ENCODE measurements around the gene VWCE.
"Not testable (repeated sequence)": the region's sequence is repeated elsewhere in the genome, so short reads cannot be mapped to it uniquely, and the experiment has no call there.

Gene VWCE

DNA sequence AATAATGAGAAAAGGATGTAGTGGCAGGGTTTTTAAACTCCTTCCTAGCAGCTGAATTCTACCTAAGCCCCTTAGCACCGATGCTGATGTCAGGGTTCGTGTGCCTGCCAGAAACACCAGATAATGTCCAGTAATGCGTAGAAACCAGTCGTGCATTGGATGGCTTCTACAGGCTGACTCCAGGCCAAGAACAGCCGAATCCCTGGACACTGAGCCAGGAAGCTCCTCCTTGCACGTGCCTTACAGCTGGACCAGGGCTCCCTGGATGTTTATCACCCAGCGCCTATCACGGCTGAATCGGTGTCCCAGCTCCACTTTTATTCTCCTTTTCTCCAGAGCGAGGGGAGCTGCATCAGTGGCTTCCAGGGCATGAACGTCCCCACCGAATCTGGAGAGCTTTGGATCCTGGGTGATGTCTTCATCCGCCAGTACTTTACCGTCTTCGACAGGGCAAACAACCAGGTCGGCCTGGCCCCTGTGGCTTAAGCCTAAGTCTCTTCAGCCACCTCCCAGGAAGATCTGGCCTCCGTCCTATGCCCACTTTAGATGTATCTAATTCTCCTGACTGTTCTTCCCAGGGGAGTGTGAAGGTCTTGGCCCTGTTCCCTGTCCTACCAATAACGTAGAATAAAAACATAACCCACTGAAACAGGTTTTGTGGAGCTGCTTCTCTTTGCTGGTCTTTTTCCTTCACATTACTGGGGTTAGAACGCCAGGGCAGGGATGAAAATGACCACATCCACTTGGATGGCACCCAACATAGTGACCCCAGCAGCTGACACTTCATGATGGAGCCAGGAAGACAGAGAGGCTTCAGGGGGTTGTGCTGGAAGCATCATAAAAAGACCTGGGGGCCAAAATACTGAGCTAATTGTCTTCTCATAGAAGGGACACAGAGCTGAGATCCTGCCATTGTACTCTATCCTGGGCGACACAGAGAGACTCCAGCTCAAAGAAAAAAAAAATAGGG is 44.0 kb downstream of the VWCE start:
- DNase-seq = not testable (repeated sequence)

DNA sequence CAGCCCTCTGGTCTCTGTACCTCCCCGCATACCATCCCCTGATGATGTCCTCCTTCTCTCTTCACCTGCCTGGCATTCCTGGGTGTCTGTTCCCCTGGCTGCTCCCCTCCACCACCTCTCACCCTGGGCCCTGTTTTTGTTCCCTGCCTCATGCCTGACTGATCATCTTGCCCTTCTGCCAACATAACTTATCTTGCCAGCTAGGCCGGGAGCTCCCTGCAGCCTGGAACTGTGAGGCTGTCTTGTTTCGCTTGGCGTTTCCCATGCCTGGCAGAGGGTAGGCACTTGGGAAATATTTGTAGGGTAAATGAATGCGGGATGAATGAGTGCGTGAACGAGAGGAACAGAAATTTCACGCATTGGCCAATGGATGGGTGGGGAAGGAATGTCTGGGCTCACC is 45.9 kb downstream of the VWCE start:
- not testable (repeated sequence) for DNase-seq

DNA sequence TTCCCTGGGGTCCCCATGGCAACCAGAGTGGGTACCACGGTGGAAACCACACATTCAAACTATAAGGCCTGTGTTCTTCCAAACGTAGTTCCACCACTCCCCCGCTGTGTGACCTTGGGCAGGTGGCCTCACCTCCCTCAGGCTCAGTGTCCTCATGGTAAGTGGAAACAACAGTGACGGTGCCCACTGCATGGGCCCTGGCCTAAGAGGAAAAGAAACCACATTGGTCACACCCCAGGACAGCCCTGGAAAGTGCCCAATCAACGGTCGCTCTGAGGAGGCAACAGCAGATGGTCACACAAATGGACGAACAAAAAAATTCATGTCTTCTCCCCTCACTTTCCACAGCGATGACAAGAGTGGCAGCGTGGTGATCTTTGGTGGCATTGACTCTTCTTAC is 47.0 kb downstream of the VWCE start:
- DNase-seq = not testable (repeated sequence)

DNA sequence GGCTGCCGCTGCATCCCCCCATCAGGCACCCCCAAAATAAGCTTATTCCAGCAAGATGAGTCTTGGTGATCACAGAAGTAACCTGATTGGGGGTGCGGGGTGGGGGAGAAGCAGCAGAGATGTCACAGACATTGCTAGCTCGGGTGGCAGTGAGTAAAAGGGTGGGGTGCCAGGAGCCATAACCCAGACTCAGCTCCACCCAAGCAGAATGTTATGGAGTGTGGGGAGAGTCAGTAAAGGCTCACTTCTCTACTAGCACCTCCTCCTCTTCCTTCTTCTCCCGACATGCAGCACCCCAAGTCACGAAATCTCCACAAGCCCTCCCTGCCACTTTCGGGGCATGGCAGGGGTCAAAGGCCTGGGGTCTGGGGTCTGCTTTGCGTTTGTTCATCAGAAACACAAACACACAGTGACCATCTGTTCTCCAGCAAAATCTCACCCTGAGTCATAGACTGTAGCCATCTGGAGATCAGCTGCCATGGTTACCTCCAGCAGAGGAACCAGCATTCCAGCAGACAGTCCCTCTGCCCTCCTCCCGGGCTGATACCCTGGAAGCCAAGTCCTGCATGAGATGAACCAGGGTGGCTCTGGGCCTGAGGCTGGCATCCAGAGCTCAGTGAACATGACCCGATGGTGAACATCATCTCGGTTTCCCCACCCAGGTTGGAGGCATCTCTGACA is 49.7 kb downstream of the VWCE start:
- not testable (repeated sequence) for DNase-seq

DNA sequence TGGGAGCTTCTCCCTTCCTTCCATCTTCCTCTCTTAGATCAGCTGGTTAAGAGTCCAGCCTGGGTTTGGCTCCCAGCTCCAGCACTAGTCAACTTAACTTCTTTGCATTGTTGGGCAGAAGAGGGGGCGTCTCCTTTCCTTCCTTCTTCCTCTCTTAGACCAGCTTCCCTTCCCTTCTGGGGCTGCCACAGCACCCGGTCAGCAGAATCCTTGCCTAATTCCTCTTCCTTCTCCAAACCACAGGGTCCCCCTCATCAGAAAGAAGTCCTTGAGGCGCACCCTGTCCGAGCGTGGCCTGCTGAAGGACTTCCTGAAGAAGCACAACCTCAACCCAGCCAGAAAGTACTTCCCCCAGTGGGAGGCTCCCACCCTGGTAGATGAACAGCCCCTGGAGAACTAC is 53.6 kb downstream of the VWCE start:
- not testable (repeated sequence) for DNase-seq

DNA sequence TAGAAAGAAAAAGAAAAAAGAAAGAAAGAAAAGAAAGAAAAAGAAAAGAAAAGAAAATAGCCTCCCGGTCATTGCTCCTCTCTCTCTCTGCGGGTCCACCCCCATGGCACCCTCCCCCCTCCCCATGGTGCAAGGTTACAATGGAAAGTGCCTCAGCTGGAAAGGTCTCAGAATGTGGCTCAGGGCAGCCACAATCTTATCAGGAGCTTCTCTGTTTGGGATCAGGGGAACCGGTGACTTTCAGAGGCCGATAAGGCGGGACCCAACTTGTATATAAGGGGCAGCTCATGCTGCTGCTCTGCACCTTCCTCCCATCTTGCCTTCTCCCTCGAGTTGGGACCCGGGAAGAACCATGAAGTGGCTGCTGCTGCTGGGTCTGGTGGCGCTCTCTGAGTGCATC is 54.2 kb downstream of the VWCE start, which contains the start of gene PGA5:
Gene PGA5, plus strand, starts transcription at position 301 of the 400 bp plus-strand sequence. Its CDS starts 52 bp downstream, at position 353.
- not testable (repeated sequence) for DNase-seq

DNA sequence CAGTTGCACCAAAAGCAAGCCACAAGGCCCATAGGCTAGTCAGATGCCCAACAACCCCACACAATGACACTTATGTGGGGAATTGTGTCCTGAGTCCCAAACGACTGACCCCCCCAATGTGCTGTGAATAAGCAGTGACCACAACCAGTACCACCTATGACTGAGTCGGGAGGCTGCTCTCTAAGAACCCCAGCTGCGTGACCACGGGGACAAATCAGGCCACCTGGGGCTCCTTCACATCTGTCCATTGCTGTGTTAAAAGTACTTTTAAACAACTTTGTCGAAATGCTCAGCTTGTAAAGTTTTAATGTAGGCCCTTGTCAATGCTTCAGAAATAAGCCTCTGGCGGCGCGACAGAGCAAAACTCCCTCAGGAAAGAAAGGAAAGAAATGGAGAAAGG is 54.8 kb downstream of the VWCE start:
- not testable (repeated sequence) for DNase-seq

DNA sequence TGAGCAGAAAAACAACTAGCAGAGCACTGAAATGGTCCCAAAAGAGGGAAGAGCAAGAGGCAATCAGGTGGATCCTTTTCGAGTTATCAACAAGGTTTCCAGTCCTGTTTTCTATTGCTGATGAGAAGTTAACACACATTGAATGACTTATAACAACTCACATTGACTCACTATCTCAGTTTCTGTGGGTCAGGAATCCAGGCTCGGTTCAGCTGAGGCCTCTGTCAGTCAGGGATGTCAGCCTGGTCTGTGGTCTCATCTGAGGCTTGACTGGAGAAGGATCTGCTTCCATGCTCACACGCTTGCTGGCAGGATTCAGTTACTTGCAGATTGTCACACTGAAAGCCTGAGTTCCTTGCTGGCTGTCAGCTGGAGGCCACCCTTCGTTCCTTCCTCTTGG is 58.0 kb downstream of the VWCE start:
- not testable (repeated sequence) for DNase-seq

DNA sequence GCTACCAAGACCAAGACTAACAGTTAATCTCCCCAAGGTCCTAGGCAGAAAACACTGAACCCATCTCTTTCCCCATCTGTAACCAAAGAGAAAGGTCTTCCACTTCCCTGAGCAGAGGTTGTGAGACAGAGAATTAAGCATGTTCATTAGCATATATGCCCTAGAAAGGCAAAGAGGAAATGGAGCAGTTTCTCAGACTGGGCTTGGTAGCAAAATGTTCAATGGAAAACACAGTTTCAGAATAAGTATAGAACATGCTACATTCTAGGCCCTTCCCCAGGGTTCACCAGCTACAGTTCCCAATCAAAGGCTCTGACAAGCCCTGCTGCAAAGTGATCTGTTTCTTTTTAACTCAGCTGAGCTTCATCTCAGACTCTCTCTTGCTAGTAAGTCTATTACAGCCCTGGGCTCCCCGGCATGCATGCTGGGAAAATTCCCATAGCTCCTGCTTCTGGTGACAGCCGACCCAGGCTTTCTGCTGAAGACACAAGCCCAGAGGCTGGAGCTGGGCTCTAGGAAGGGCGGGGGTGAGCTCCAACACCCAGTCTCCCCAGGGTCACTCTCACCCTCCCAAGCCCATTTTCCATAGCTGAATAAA is 62.5 kb downstream of the VWCE start:
- DNase-seq = not testable (repeated sequence)

DNA sequence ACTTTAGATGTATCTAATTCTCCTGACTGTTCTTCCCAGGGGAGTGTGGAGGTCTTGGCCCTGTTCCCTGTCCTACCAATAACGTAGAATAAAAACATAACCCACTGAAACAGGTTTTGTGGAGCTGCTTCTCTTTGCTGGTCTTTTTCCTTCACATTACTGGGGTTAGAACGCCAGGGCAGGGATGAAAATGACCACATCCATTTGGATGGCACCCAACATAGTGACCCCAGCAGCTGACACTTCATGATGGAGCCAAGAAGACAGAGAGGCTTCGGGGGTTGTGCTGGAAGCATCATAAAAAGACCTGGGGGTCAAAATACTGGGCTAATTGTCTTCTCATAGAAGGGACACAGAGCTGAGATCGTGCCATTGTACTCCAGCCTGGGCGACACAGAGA is 63.5 kb downstream of the VWCE start:
- DNase-seq = not testable (repeated sequence)

DNA sequence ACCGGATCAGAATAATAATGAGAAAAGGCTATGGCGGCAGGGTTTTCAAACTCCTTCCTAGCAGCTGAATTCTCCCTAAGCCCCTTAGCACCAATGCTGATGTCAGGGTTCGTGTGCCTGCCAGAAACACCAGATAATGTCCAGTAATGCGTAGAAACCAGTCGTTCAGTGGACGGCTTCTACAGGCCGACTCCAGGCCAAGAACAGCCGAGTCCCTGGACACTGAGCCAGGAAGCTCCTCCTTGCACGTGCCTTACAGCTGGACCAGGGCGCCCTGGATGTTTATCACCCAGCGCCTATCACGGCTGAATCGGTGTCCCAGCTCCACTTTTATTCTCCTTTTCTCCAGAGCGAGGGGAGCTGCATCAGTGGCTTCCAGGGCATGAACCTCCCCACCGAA is 64.1 kb downstream of the VWCE start:
- not testable (repeated sequence) for DNase-seq

DNA sequence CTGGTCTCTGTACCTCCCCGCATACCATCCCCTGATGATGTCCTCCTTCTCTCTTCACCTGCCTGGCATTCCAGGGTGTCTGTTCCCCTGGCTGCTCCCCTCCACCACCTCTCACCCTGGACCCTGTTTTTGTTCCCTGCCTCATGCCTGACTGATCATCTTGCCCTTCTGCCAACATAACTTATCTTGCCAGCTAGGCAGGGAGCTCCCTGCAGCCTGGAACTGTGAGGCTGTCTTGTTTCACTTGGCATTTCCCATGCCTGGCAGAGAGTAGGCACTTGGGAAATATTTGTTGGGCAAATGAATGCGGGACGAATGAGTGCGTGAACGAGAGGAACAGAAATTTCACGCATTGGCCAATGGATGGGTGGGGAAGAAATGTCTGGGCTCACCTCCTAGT is 65.7 kb downstream of the VWCE start:
- not testable (repeated sequence) for DNase-seq

DNA sequence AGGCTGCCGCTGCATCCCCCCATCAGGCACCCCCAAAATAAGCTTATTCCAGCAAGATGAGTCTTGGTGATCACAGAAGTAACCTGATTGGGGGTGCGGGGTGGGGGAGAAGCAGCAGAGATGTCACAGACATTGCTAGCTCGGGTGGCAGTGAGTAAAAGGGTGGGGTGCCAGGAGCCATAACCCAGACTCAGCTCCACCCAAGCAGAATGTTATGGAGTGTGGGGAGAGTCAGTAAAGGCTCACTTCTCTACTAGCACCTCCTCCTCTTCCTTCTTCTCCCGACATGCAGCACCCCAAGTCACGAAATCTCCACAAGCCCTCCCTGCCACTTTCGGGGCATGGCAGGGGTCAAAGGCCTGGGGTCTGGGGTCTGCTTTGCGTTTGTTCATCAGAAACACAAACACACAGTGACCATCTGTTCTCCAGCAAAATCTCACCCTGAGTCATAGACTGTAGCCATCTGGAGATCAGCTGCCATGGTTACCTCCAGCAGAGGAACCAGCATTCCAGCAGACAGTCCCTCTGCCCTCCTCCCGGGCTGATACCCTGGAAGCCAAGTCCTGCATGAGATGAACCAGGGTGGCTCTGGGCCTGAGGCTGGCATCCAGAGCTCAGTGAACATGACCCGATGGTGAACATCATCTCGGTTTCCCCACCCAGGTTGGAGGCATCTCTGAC is 68.5 kb downstream of the VWCE start:
- DNase-seq = not testable (repeated sequence)

DNA sequence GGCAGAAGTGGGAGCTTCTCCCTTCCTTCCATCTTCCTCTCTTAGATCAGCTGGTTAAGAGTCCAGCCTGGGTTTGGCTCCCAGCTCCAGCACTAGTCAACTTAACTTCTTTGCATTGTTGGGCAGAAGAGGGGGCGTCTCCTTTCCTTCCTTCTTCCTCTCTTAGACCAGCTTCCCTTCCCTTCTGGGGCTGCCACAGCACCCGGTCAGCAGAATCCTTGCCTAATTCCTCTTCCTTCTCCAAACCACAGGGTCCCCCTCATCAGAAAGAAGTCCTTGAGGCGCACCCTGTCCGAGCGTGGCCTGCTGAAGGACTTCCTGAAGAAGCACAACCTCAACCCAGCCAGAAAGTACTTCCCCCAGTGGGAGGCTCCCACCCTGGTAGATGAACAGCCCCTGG is 72.4 kb downstream of the VWCE start:
- not testable (repeated sequence) for DNase-seq

DNA sequence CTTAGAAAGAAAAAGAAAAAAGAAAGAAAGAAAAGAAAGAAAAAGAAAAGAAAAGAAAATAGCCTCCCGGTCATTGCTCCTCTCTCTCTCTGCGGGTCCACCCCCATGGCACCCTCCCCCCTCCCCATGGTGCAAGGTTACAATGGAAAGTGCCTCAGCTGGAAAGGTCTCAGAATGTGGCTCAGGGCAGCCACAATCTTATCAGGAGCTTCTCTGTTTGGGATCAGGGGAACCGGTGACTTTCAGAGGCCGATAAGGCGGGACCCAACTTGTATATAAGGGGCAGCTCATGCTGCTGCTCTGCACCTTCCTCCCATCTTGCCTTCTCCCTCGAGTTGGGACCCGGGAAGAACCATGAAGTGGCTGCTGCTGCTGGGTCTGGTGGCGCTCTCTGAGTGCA is 73.1 kb downstream of the VWCE start, which contains the start of gene PGA4:
Gene PGA4, plus strand, starts transcription at position 301 of the 400 bp plus-strand sequence. Its CDS starts 54 bp downstream, at position 355.
- not testable (repeated sequence) for DNase-seq

DNA sequence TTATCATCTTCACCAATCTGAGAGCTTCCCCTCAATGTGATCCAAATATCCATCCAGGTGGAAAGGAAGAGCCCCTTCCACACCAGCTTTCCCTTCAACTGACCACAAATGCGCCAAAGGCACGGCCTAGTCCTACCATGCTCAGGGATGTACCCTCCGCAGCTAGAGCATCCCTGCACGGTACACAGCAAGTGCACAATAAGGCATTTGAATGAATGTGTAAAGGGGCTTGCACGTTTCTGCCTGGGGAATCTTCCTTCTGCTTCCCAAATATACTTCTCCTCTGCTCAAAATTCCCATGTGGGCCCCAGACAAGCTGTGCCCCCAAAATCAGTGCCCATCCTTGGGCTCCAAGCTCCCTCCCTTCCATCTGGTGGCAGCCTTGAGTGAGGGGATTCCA is 76.1 kb downstream of the VWCE start:
- DNase-seq = not testable (repeated sequence)

DNA sequence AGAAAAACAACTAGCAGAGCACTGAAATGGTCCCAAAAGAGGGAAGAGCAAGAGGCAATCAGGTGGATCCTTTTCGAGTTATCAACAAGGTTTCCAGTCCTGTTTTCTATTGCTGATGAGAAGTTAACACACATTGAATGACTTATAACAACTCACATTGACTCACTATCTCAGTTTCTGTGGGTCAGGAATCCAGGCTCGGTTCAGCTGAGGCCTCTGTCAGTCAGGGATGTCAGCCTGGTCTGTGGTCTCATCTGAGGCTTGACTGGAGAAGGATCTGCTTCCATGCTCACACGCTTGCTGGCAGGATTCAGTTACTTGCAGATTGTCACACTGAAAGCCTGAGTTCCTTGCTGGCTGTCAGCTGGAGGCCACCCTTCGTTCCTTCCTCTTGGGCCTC is 76.8 kb downstream of the VWCE start:
- DNase-seq = not testable (repeated sequence)

DNA sequence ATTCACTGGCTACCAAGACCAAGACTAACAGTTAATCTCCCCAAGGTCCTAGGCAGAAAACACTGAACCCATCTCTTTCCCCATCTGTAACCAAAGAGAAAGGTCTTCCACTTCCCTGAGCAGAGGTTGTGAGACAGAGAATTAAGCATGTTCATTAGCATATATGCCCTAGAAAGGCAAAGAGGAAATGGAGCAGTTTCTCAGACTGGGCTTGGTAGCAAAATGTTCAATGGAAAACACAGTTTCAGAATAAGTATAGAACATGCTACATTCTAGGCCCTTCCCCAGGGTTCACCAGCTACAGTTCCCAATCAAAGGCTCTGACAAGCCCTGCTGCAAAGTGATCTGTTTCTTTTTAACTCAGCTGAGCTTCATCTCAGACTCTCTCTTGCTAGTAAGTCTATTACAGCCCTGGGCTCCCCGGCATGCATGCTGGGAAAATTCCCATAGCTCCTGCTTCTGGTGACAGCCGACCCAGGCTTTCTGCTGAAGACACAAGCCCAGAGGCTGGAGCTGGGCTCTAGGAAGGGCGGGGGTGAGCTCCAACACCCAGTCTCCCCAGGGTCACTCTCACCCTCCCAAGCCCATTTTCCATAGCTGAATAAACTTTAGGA is 81.3 kb downstream of the VWCE start:
- DNase-seq = not testable (repeated sequence)

DNA sequence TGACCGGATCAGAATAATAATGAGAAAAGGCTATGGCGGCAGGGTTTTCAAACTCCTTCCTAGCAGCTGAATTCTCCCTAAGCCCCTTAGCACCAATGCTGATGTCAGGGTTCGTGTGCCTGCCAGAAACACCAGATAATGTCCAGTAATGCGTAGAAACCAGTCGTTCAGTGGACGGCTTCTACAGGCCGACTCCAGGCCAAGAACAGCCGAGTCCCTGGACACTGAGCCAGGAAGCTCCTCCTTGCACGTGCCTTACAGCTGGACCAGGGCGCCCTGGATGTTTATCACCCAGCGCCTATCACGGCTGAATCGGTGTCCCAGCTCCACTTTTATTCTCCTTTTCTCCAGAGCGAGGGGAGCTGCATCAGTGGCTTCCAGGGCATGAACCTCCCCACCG is 82.9 kb downstream of the VWCE start:
- not testable (repeated sequence) for DNase-seq

DNA sequence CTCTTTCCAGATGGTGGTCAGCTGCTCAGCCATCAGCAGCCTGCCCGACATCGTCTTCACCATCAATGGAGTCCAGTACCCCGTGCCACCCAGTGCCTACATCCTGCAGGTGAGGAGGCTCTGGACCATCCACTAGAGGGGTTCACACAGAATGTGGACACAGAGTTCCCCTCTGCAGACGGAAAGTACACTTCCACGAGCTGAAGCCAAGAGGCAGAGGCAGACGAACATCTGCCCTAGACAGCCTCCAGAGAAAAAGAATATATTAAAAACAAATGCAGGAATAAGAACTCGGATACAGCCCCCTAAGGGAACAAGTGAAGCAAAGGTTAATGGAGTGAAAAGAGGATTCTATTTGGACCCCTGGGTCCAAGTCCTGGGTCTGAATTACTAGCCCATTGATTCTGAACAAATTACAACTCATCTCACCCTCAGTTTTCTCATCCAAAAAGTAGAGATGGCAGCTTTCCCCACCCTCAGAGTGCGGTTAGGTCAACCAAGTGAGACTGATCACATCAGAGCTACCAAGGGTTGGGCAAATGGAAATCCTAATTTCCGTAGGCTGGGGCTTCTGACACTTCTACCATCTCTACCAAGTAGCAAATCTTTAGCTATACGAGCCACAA is 83.7 kb downstream of the VWCE start:
- not testable (repeated sequence) for DNase-seq

DNA sequence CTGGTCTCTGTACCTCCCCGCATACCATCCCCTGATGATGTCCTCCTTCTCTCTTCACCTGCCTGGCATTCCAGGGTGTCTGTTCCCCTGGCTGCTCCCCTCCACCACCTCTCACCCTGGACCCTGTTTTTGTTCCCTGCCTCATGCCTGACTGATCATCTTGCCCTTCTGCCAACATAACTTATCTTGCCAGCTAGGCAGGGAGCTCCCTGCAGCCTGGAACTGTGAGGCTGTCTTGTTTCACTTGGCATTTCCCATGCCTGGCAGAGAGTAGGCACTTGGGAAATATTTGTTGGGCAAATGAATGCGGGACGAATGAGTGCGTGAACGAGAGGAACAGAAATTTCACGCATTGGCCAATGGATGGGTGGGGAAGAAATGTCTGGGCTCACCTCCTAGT is 84.5 kb downstream of the VWCE start:
- not testable (repeated sequence) for DNase-seq
